Occipital lobe (tissue), 2 donors: ENCODE results near the gene ITIH4. TPM values are rescaled to one million over a fixed set of nuclear protein-coding genes. Genes with fewer than 3 reads are reported as not detected.

Source experiments
- DNase-seq: peaks from one replicate; lab custom pipeline; 2025; lab: John Stamatoyannopoulos, UW
- total RNA-seq: library from RNA; depleted of rRNA; stranded (reverse); fragments of >200 nt; gene quantifications from one replicate; pipeline ENCODE4 v1.2.3, GENCODE V29; 2014

The ITIH4 gene
- total RNA-seq, 1 donor from 2014 or later: 2.8 TPM

DNA sequence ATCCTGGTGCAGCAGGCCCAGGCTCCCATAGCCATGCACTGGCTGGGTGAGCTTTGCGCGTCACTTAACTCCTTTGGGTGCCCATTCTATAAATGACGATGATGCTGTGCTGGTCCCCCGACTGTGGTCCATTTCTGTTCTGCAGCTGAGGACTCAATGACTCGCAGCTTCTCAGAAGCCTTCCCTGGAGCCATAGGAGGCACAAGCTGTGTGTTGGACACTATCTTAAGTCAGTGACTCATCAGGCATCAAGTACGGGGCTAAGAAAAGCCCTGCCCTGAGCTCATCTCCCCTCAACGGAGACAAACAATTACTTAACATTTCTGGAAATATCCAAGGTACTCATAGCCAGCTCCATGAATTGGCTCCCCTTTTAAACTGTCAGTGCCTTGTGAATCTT lies 18.1 kb upstream of the ITIH4 start:
- DNase-seq: no peak

- DNase-seq: no peak
Measured at GRCh38 chr3:52847726-52848125, 17.3 kb upstream of the ITIH4 start.

DNA sequence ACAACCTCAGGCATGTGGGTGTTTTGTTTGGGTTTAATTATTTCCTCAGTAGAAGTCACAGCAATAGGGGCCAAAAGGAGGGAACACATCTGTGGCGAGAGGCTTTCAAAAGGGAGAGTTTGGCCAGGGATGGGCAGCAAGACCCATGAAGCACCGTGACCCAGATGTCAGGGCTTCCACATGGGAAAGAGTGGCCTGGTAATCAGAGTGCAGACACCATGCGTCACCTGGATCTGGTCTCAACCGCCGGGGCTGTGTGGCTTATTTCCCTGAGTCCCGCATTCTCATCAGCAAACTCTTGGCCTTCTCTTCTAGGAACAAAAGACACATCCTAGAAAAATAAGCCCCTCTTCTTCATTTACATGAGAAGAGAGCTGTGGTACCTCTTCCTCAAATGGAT lies 16.8 kb upstream of the ITIH4 start:
- no peak for DNase-seq

DNA sequence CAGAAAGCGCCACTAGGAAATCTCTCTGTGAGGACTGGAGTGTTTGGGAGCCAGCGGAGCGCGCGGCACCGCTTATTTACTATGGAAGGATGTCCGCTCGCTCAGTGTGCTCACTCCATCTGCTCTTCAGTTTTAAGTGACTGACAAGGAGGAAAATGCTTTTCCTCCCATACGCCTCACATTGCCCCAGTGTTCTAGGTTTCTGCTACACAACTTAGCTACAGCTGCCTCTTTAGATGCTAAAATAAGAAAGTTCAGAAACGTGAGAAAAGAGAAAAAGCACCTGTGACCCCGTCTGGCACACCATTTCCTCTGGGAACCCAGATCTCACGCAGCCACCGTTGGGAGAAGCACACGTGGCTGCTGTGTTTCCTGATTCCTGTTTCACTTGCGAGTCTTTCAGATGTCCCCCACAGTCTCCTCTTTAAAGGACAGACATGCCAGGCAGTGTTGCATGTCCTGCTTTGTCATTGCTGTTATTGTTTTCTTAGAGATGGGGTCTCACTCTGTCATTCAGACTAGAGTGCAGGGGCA lies 16.0 kb upstream of the ITIH4 start:
- no peak for DNase-seq

DNA sequence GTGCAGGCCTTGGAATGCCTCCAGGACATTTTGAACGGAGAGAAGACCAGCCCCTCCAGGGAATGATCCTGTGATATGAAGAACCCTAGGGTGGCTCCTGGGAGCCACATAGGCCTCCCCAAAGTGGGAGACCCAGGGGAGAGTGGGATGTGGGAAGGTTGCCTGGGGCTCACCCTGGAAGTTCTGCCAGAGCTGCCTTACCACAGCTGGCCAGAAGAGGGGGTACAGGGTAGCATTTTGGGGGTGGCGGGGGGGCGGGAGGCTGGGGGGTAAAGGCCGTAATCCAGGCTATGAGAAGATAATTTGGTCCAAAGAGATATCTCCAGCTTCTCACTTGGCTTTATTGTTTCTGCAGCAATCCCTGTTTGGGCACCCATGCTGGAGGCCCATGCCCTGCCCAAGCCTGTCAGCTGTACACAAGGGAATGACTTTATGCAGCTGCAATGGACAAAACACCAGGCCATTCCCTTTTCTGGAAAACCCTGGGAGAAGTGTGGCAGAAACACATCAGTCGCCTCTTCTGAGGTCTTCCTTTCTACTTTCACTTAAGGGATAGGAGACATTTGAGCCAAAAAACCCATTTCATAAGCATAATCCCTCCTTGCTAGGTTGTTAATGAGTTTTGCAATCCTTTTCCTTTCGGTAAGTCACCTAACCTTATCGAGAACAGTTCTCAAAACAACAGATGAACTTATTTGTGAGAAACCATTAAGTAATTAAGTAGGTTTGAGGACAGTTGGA lies 15.4 kb upstream of the ITIH4 start:
- DNase-seq: no peak

GRCh38 chr3:52845157-52845556 lies 14.7 kb upstream of the ITIH4 start:
- no peak for DNase-seq

GRCh38 chr3:52844290-52844975 lies 14.0 kb upstream of the ITIH4 start:
- DNase-seq: no peak

DNA sequence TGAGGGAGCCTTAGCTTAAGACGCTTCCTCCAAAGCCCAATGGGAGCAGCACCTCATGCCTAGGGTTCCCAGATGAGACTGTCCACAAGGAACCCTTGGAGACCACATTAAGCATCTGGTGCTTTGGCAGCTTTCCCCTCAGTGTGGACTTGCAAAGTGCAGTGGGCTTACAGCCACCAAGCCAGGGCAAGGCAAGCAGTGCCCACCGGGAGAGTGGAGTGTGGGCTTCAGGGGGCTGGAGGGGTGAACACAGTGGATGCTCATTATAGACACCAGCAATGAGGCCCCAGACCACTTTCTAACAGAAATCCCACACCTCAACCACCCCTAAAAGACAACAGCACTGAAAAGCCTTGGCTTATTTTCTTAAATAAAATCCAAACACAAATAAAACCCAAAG lies 13.4 kb upstream of the ITIH4 start:
- DNase-seq: no peak

DNA sequence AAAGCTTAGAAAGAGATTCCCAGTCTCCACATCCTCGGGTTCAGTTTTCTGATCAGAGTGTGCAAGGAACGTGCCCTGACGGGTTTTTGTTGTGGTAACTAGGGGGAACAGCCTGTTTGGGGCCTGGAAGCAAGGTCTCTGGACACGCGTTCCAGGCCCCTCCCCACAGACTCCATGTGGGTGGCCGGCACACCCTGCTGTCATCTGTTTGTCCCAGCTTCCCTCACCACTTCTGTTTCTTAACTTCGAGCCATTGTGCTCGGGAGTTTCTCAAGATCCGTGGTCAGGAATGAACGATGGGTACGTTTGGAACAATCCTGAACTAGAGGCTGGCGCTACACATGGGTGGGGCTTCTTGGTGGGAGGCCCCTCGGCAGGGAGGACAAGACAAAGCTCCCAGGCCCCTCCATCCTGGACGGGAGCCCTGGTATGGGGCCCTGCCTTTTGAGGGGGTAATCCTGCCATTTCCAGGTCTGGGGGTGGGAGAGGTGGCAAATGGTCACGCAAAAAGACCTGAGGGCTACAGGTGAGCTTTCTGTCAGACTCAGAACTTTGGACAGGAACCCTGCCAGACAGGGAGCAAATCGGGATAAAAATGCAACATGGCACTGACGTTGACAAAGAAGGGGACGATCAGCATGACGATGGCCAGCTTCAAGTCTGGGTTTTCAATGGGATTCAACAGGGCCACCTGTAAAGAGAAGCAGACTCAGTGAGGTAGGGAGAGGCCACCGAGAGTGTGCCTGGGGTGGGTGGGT lies 12.8 kb upstream of the ITIH4 start:
- DNase-seq: no peak

- no peak for DNase-seq
Measured at GRCh38 chr3:52842424-52842823, 12.0 kb upstream of the ITIH4 start.

GRCh38 chr3:52841981-52842340 lies 11.5 kb upstream of the ITIH4 start:
- no peak for DNase-seq

DNA sequence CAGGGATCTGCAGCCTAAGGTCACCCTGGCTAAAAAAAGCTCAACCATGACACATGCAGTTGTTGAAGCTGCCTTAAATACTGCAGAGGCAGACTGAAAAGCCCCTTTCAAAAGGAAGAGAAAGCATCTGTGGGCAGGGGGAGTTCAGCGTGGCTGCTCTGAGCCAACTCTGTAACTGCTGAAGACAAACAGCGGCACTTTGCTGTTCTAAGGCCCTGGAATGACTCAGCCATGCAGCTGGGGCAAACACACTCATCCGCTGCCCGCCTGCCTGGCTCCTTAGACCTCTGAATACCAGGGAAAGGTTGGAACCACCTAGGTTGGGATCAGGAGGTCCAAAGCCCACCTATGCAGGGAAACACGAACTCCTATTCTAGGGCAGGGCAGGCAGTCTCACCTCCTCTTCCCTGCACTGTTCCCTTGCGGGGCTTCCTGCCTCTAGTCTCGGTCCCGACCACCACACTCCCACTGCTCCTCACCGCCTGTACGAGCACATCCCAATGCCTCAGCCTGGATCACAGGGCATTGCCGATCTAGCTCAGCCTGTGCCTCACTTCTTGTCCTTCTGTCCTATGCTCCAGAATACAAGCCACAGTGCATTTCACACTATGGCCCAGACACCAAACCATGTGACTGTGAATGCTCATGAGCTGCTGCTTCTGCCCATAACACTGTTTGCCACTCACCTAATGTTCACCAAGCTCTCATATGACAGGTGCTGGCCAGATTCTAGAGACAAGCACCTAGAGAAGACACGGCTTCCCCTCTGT lies 10.9 kb upstream of the ITIH4 start:
- no peak for DNase-seq

- no peak for DNase-seq
Measured at GRCh38 chr3:52839892-52840545, 9.5 kb upstream of the ITIH4 start.

DNA sequence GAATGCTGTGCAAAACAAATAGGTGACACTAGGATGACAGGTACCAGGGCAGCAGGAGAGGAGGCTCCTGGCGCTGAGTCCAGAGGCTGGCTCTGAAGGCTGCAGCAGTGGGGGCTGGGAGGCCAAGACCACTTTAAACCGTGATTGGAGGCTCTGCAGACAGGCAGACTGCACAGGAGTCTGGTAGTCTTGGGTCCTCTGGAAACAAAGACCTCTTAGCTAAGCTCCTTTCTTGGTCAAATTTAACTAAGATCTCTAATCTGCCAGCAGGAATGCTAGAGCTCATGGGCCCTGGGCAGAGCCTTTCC lies 8.8 kb upstream of the ITIH4 start:
- no peak for DNase-seq

- no peak for DNase-seq
Measured at GRCh38 chr3:52838561-52839267, 8.2 kb upstream of the ITIH4 start.

- DNase-seq: no peak
Measured at GRCh38 chr3:52836986-52837385, 6.5 kb upstream of the ITIH4 start.

- DNase-seq: no peak
Measured at GRCh38 chr3:52836471-52836845, 6.0 kb upstream of the ITIH4 start.

DNA sequence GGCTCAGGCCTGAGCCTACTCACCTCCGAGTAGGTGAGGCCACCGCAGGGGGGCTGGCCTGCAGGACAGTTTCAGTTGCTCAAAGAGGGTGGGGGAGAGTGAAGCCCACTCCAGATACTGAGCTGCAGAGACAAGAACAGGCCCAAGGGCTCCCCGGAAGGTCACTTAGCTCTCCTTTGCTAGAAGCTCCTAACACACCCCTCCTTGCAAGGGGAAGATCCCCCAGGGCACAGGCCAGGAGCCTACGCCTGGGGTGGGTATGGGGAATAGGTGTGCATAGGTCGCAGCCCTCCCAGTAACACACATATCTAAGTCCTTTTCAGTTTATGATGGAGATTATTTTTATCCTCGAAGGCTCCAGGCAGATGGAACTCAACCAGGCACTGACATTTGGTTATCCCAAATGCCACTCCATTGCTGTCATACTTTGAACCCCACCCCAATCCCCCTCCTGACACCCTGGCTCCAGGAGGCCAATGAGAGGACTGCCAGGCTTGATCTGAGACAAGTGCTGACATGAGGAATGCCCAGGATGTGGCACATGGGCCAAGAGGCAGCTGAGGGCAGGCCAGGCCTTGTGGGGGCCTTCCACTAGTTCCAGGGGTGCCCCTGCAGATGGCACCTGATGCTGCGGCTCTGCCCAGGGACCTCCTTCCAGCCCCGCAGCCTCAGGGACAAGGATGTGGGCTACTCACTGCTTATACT lies 5.4 kb upstream of the ITIH4 start:
- DNase-seq: no peak

GRCh38 chr3:52834871-52835501 lies 4.5 kb upstream of the ITIH4 start, which contains the start of gene MUSTN1:
TSS of gene MUSTN1 (minus strand) at chr3:52835019. CDS start at chr3:52834948, 71 bp downstream.
- DNase-seq: no peak
